GM19240 (cell line): ENCODE results near the gene KLHL29.

Experiments
- DNase-seq: peaks from one replicate; pipeline ENCODE4 v3.0.0; 2011; ENCODE audit warnings: low spot score; ENCODE audit not compliant: insufficient read length

Gene KLHL29

GRCh38 chr2:23627236-23628009, 242.4 kb downstream of the KLHL29 start:
- no peak for DNase-seq

- no peak for DNase-seq
These were observed 244.2 kb downstream of the KLHL29 start for GRCh38 chr2:23628926-23629771.

- no peak for DNase-seq
These were observed 244.9 kb downstream of the KLHL29 start for GRCh38 chr2:23629772-23630480.

GRCh38 chr2:23630961-23631360, 246.0 kb downstream of the KLHL29 start:
- DNase-seq: no peak

GRCh38 chr2:23631389-23631788, 246.4 kb downstream of the KLHL29 start:
- no peak for DNase-seq

- no peak for DNase-seq
These were observed 247.4 kb downstream of the KLHL29 start for GRCh38 chr2:23632386-23632785.

- DNase-seq: no peak
These were observed 247.9 kb downstream of the KLHL29 start for GRCh38 chr2:23632831-23633395.

- no peak for DNase-seq
These were observed 249.0 kb downstream of the KLHL29 start for GRCh38 chr2:23633966-23634365.

GRCh38 chr2:23635442-23636340, 250.7 kb downstream of the KLHL29 start:
- DNase-seq: no peak

- DNase-seq: no peak
These were observed 251.4 kb downstream of the KLHL29 start for GRCh38 chr2:23636426-23636825.

- no peak for DNase-seq
These were observed 252.2 kb downstream of the KLHL29 start for GRCh38 chr2:23637011-23637778.

GRCh38 chr2:23639406-23639982, 254.5 kb downstream of the KLHL29 start:
- no peak for DNase-seq

GRCh38 chr2:23640711-23641110, 255.7 kb downstream of the KLHL29 start:
- no peak for DNase-seq

- DNase-seq: no peak
These were observed 257.5 kb downstream of the KLHL29 start for GRCh38 chr2:23642516-23642915.

GRCh38 chr2:23645230-23645808, 260.3 kb downstream of the KLHL29 start:
- no peak for DNase-seq

GRCh38 chr2:23647563-23647962, 262.6 kb downstream of the KLHL29 start:
- no peak for DNase-seq

- no peak for DNase-seq
These were observed 264.3 kb downstream of the KLHL29 start for GRCh38 chr2:23649303-23649702.

GRCh38 chr2:23649819-23650218, 264.8 kb downstream of the KLHL29 start:
- DNase-seq: no peak
